Right lung (tissue), 10 donors: Measurements from ENCODE around the gene SLC16A10. TPM values are rescaled to one million over a fixed set of nuclear protein-coding genes. Genes with fewer than 3 reads are reported as not detected.
"Not testable (repeated sequence)": the region's sequence is repeated elsewhere in the genome, so short reads cannot be mapped to it uniquely, and the experiment has no call there.

Experiments
- DNase-seq, 2 donors: peaks; one replicate each; pipeline ENCODE4 v3.0.0-alpha.2; 2013
- long read RNA-seq, 8 donors: transcript quantifications; one replicate each; lab custom pipeline, GENCODE V29; 2026
- polyA plus RNA-seq, 5 donors: library from polyadenylated mRNA; unstranded; fragments of 120-200 nt; gene quantifications; one replicate each; pipeline versions ENCODE4 v1.2.1 to v1.2.3, GENCODE V29; 2013; ENCODE audit warnings: inconsistent platforms in 1 of 5, low replicate concordance in 1 of 5; ENCODE audit not compliant: insufficient read length in 5 of 5, insufficient read depth in 1 of 5

The SLC16A10 gene
- 1 to 10 TPM; 4.3 to 7.4 (median 6.3) TPM for polyA plus RNA-seq
- long read RNA-seq, donor 1, partial matches to known transcripts: 0 of 3 reads
- long read RNA-seq, donor 1, other reads (novel, unspliced or antisense): 0 of 3 reads
- long read RNA-seq, donor 2, partial matches to known transcripts: 0 of 2 reads
- long read RNA-seq, donor 2, other reads (novel, unspliced or antisense): 0 of 2 reads
- long read RNA-seq, donor 3: 0 reads
- long read RNA-seq, donor 4, partial matches to known transcripts: 0 of 4 reads
- long read RNA-seq, donor 4, other reads (novel, unspliced or antisense): 0 of 4 reads
- long read RNA-seq, donor 5, partial matches to known transcripts: 0 of 1 reads
- long read RNA-seq, donor 5, other reads (novel, unspliced or antisense): 0 of 1 reads
- long read RNA-seq, donor 6, partial matches to known transcripts: 0 of 2 reads
- long read RNA-seq, donor 6, other reads (novel, unspliced or antisense): 0 of 2 reads
- long read RNA-seq, donor 7, partial matches to known transcripts: 0 of 1 reads
- long read RNA-seq, donor 7, other reads (novel, unspliced or antisense): 0 of 1 reads
- long read RNA-seq, donor 8: 0 reads

DNA sequence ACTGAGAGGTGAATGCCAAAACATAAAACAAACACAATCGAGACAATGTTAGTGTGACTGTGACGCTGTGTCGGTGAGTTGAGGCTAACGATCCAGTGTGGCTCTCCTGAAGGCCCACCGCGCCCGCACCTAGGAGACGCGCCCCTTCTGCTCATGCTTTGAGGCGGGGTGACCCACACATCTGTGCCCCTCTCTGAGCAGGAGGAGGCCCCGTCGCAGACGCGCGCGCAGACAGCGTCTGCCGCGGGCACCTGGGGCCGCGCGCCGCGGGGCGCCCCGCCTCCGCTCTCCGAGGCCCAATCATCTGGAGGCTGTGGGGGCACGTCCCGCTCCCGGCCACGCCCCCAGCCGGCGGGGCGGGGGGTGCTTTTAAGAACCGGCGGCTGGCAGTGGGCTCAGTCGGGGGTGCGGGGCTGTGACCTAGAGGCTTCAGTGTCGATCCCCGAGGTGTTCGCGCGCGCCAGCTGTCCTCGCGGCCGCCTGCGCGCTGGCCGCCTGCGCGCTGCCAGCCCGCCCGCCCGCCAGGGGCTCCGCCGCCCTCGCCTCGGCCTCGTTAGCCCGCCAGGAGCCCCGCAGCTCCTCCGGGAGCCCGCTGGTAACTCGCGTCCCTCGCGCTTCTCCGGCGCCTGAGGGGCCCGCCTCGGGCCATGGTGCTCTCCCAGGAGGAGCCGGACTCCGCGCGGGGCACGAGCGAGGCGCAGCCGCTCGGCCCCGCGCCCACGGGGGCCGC lies at the start of gene SLC16A10:
Gene SLC16A10 (plus strand): TSS at position 398 of the 730 bp plus-strand sequence. CDS start 250 bp downstream, at position 648.
- DNase-seq: peak; percentile 74 to 80

- DNase-seq: no peak
These were observed 48.6 kb upstream of the SLC16A10 start for GRCh38 chr6:111038534-111039252.

GRCh38 chr6:111041917-111042316 lies 45.4 kb upstream of the SLC16A10 start:
- DNase-seq: no peak

DNA sequence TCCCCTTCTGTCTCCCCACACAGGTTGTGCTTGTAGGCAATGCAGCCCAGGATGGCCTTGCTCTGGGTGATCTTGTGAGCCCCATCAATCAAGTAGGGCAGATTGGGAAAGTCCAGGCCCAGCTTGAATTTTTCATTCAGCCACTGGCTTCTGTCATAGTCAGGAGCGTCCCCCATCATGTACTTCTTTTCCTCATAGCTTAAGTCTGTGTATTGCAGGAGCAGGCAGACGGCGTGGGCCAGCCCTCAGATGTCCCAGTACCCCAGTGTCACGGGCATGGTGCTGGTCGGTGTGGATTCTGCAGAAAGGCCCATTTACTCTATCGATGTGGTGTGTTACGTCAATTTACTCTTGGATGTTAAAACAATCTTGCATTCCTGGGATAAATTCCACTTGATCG lies 40.1 kb upstream of the SLC16A10 start:
- DNase-seq: no peak

- no peak for DNase-seq
These were observed 36.9 kb upstream of the SLC16A10 start for GRCh38 chr6:111050261-111051023.

DNA sequence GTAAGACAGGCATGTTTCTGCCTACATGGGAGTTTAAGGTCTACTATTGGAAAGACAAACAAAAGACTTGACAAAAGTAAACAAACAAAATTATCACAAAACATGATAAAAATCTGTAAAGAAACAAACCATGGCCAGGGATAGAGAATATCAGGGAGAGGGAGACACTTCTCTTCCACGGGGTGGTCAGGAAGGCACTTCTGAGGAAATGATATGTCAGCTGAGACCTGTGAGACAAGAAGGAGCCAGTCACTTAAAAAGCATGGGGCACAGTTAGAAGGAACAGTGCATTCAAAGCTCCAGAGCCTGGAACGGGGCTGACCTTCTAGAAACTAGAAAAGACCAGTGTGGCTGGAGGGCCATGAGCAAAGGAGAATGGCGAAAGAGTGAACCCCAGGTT lies 35.1 kb upstream of the SLC16A10 start:
- DNase-seq: no peak

DNA sequence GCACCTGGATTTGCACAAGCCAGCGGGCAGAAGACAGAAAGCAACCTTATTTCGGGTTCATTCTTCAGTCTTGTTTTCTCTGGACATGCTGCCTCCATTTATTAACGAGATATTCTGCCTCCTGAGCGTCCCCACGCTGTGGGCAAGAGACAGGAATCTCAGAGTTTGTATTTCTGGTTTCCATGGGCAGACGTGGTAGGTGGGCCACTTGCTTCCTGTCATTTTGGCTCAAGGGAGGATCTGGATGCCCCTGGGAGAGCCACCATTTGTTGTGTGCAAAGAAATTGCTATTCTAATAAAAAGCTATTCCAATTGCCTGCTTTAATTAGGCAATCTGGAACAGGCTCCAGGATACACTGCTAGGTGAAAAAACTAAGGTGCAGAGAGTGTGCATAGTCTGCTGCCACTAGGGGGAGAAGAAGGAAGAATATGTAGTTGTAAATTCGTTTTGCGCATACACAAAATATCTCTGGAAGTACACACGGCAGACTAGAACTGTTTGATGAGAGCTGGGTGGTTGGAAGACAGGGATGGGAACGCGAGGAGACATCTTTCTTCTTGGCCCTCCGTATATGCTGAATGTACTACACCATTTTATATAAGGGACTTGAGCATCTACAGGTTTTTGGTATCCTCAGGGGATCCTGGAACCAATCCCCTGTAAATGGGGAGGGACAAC lies 30.1 kb upstream of the SLC16A10 start:
- DNase-seq: peak; percentile 28 to 38

- no peak for DNase-seq
These were observed 25.8 kb upstream of the SLC16A10 start for GRCh38 chr6:111061508-111061907.

DNA sequence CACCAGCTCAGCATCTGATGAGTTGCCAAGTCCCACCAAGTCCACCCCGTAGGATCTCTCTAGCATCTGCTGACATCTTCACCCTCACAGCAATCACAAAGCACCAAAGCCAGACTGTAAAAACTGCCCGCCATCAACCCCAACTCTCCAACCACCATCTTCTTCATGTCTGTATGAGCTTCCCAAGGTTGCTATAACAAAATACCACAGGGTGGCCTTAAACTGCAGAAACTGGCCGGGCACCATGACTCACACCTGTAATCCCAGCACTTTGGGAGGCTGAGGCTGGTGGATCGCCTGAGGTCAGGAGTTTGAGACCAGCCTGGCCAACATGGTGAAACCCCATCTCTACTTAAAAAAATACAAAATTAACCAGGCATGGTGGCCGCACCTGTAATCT lies 25.3 kb upstream of the SLC16A10 start:
- DNase-seq: not testable (repeated sequence)

- not testable (repeated sequence) for DNase-seq
These were observed 24.4 kb upstream of the SLC16A10 start for GRCh38 chr6:111062860-111063259.

DNA sequence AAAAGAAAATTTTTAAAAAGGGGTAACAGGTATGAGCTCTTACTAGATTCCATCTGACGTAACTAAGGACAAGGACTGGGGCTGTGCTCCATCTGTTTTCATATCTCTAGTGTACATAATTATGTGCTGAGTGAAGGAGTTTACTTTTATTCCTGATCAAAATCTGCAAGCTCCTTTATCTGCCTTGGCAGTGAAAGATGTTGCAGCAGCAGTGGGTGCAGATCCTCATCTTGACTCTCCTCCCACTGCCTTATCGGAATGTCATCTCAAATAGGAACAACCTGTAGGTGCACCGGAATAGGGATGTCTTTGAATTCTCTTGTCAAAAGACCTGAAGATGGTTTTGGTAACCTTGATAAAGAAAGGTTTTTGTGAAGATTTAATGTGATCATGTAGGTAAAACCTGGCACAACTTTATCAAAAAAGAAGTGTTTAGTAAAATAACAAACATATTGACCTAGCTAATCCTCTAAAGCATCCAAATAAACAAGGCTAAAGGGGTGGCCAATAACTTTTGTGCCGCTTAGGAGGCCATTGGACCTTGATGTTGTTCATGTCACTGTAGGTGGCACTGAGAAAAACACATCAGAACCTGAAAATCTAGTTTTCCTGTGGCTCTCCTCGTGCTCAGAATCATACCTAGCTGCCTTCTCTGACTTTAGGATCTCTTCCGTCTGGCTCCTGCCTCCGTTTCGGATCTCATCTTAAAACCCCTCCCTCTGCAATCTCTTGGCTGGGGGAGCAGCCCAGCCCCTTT lies 19.0 kb upstream of the SLC16A10 start:
- no peak for DNase-seq

- no peak for DNase-seq
These were observed 18.5 kb upstream of the SLC16A10 start for GRCh38 chr6:111068866-111069234.

DNA sequence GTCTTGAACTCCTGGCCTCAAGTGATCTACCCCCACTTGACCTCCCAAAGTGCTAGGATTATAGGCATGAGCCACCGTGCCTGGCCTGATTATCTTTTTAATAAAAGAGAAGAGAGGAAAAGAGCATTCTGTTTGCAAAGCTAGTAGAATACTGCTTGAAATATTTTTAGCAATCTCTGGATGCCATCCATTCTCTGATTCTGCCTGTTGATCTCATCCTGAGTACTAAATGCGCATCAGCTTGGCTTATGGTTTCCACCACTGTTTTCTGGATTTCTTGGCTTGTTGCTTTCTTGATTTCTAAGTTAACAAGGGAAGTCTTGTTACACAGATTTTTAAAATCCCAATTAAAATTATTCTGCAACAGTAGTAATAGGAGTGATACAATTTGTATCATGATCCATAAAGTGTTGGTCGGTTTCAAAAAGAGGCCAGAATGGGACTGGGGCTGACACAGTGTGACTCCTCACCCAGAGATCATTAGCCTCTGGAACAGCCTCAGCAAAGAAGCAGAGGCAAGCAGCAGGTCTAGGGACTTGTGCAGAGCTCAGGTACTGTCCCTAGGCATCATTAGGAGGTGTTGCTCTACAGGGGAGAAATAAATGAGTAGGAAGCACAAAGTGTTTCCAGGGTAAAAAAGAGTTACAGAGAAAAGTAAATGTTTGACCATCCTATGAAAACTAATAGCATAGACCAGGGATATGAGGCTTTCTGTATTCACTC lies 17.8 kb upstream of the SLC16A10 start:
- DNase-seq: no peak

GRCh38 chr6:111070105-111071005 lies 16.9 kb upstream of the SLC16A10 start:
- DNase-seq: no peak

DNA sequence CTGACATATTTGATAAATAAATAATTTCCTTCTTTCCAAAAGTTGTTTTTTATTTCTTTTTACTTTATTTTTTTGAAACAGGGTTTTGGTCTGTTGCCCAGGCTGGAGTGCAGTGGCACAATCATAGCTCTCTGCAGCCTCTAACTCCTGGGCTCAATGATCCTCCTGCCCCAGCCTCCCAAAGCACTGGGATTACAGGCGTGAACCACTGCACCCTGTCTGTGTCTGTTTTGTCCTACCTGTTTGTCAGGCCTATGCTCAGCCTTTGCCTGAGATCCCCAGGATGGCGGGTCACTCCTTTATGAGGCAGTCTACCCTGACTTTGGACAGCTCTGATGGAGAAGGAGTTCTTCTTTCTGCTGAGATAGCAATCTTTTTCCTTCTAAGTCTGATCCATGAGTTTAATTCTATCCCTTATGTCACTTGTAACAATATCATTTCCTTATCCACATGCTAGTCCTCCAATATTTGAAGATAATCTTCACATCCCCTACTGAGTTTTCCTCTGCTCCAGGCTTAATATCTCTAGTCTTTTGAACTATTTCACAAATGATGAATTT lies 14.4 kb upstream of the SLC16A10 start:
- DNase-seq: no peak

- no peak for DNase-seq
These were observed 13.0 kb upstream of the SLC16A10 start for GRCh38 chr6:111074311-111074710.

- no peak for DNase-seq
These were observed 11.1 kb upstream of the SLC16A10 start for GRCh38 chr6:111076024-111076695.
